ENCODE results near the gene DLX3.

The DLX3 gene

DNA sequence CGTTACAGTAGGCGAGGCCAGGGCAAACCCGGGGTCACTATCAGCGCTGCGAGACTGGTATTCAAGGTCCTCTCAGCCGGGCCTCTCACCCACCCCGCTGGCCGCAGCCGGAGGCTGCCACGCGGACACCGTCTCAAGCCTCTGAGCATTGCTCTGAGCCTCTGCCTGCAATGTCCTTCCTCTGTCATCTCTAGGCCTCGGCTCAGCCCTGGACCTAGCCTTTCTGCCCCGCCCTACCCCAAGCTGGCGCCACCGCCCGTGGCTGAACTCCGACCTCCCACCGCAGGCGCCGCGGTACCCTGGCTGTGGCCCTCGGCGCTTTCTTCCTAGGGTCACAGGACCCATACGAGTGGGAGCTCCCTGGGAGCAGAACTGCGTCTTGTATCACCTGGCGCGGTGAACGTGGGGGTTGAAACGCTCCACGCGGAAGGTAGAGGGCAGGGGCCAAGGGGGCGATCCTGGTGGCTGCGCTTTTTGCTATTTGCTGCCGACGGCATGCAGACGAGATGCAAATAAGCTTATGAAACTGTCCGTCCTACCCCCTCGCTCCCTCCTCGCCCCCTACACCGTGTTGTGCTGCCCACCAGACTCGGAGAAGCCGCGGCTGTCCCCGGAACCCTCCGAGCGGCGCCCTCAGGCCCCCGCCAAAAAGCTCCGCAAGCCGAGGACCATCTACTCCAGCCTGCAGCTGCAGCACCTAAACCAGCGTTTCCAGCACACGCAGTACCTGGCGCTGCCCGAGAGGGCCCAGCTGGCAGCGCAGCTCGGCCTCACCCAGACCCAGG is 22.3 kb downstream of the DLX3 start:
- DNase-seq (ENCODE audit: low read depth), result no peak

DNA sequence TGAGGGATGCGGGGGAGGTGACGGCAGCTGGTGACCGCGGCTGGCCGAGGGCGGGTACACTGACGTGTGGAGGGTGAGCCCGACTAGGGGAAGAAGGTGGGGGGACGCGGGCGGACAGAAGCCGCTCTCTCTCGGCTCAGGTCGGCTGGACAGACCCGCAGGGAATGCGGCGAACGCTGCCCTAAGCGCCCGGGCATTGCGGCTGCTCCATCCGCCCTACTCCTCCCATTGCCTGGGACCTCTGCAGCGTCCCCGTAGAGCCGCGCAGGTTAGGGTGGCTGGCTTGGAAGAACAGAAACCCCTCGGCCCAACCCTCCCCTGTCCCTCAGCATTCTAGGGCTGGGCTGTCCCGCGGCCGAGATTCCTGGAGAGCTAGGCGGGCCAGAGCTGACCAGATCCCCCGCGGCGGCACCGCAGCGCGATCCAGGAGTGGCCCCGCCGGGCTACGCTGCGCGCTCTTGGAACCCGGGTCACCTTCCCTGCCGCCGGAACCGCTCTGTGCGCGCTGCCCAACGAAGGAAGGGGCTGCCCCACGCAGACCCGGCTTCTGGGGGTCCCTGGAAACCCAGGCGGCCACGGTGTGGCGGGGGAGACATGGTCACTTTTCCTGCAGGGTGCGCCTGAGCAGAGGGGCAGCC is 23.1 kb downstream of the DLX3 start:
- DNase-seq (ENCODE audit: low read depth), result no peak

DNA sequence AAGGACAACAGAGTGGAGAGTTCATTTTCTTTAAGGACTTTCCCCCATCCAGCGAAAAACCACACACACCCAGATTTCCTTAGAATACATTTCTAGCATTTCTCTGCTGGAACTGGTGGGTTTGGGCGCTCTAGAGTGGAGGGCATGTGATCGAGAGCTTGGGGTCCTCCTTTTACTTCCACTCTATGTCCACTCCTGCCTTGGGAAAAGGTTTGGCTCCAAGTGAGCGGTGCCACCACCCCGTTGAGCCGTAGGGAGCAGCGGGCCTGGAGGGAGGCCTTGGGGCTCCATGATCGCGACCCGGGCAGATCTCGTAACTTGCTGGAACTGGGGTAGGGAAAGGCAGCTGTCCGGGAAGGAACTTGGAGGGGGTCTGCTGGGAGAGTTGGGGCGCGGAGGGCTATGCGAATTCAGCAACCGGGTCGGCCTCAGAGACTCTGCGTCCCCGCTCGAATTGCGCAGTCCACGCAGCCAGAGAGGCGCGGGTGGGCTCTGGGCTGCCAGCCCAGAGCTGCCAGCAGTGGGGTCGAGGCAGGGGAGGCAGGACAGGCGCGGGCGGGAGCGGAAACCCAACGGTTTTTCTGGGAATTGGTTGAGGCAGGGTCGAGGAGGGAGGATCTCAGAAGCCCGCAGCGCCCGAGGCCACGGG is 23.7 kb downstream of the DLX3 start:
- DNase-seq (ENCODE audit: low read depth), result no peak

DNA sequence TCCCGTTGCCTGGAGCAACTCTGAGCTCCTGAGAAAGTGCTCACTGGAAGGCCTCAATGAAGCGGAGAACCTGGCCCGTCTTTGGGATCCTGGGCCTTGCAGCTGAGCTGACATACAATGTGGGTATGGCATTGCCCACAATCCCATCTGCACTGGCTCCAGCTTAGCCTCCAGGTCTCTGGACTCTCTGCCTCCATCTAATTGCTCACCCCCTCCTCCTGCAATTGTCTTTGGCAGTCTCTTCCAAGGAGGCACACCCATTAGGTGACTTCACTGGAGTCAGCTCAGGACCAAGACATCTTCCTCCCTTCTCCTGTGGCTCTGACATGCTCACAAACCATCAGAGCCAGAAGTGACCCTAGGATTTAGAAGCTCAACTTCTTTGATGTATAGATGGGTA is 24.5 kb downstream of the DLX3 start:
- no peak for DNase-seq (ENCODE audit: low read depth)

DNA sequence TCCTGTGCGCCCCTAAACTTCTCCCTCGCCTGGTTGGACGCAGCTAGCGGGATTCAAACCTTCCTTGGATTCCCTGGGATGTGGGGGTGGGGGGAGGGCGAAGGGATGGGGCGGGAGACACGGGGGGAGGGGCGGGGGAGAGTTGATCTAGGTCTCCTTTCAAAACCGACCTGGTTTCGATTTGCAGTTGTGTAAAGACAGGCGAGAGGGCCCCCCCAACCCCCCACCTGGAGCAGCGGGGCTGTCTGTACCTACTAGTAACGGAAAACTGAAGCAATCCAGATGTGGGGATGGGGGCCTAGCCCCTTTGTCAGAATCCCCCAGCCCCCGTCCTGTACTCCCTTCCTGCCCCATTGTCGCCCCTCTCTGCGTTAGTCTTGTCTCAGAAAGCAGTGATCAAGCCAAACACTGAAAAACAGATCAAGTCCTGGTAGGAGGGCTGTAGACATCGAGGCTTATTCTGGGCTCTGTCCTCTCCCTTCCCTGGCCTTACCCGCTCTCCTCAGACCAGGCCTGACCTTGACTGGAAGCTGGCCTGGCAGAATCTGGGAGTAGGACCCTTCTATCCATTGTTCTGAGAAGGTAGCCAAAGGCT is 25.1 kb downstream of the DLX3 start:
- DNase-seq (ENCODE audit: low read depth), result no peak

DNA sequence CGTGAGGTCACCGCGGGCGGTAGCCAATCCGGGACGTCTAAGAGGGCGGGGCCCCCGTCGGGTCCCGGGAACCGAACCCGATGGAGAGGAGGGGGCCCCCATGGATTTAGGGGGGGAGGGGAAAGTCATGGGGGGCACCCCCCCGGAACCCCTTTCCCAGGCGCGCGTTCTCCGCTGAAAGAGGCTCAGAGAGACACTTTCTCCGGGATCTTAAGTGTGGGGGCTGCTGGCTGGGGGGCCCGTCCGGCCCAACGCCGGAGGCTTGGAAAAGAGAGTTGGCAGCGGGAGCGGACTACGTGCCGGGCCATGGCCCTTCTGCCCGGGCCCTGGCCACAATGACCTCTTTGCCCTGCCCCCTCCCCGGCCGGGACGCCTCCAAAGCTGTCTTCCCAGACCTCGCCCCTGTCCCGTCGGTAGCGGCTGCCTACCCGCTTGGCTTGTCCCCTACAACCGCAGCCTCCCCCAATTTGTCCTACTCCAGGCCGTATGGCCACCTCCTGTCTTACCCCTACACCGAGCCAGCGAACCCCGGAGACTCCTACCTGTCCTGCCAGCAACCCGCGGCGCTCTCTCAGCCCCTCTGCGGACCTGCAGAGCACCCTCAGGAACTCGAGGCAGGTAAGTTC is 25.8 kb downstream of the DLX3 start, which contains the start of gene DLX4:
Gene DLX4 (plus strand): TSS at position 57 of the 626 bp plus-strand sequence. CDS start 279 bp downstream, at position 336.
- no peak for DNase-seq (ENCODE audit: low read depth)

DNA sequence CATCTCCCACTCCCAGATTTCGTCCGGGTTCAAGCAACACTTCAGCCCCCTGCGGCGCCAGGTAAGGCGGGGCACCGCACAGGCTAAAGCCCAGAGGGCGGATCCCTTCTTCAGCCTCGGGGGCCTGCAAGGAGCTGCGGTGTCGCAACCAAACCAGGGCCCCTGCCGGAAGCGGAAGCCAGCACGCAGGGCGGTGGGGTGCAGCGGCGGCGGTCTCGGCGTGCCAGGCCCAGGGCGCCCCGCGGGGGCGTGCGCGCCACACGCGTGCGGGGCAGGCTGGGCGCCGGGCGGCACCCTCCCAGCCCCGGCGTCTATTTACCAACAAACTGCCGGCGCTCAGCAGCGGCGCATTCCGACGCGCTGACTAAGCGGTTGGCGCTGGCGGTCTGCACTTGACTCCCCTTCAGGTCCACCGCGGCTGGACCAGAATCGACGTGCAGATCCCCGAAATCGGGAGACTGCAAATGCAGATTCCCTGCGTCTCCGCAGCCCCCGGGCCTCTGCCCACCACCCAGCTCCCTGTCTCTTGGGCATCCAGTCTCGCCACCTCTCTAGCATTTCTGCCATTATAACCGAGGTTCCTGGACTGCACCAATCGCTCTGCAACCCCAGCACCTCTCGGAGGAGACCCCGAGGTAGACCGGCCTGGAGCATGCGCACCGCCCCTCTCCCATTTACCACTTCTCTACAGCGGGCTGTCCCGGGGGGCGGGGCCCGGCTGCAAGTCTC is 26.5 kb downstream of the DLX3 start:
- DNase-seq (ENCODE audit: low read depth), result peak; percentile 58

DNA sequence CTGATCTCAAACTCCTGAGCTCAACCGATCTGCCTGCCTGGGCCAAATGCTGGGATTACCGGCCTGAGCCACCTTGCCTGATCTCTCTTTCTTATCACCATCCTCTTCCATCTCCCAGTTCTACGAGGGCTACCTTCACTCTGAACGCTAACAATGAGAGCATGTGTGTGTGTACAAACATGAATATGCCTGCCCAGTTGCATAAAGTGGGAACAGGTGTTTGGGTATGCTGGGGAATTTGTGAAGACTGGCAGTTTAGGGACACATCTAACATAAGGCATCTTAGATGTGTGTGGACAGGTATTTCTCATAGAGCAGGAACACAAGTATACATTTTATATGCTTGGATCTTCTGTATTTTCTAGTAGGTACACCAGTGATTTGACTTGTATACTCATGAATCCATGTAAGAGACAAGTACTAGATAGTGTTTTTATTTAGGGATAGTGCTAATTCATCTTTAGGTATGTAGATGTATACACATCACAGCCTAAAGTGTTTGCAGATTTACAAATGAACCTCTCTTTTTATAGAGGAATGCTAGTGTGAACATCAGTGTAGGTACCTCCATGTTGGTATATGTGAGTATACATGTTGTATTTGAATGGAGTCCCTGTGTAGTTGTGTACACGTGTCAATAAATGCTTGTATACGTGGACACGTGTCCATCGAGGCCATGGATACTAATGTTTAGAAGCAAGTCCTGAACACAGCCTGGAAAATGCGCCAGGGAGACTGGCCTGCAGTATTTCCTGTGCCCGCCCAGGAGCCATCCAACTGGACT is 27.2 kb downstream of the DLX3 start:
- no peak for DNase-seq (ENCODE audit: low read depth)

DNA sequence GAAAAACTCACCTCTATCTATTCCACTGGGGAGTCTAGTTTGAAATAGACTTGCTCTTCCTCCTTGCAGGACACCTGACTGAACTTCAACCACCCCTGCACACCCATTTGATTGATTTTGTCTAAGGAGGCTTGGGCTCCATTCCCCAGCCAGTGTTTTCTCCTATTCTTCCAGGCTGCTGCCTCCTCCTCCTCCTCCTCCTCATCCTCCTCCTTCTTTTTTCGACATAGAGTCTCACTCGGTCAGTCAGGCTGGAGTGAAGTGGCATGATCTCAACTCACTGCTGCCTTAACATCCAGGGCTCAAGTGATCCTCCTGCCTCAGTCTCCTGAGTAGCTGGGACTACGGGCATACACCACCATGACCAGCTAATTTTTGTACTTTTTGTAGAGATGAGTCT is 27.8 kb downstream of the DLX3 start:
- DNase-seq (ENCODE audit: low read depth), result no peak

DNA sequence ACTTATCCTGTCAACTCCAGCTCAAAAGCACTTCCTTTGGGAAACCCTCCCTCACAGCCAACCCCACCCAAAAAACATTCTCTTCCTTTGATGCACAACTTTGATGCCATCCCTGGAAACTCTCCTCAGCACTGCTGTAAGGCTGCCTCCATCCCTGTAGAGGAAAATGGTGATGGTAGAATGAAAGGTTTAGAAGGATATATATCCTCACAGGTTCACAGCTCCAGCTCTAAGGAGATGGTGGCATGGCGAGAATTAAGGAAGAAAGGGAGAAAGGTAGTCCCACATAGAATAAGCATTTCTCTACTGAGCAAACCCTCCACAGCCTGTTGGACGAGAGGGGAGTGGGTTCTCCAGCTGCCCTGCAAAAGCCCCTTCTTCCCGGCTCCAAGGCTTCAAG is 28.3 kb downstream of the DLX3 start:
- DNase-seq (ENCODE audit: low read depth), result no peak

DNA sequence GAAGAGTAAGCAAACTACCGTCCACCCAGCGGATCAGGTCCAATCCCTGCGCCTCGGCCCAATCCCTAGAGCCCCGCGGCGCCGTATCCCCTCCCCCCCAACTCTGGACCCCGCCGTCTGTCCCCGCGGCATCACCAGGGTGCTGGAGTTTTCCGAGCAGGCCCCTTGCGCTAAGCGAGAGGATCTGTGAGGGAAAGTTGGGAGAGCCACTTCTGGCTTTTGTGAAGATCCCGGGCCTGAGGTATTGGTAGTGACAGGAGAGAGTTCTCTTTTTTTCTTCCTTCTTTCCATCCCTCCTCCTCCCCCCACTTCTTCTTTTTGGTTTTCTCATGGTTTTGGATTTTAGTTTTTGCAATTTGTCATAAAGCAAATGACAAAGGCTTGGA is 29.5 kb downstream of the DLX3 start:
- DNase-seq (ENCODE audit: low read depth), result no peak

DNA sequence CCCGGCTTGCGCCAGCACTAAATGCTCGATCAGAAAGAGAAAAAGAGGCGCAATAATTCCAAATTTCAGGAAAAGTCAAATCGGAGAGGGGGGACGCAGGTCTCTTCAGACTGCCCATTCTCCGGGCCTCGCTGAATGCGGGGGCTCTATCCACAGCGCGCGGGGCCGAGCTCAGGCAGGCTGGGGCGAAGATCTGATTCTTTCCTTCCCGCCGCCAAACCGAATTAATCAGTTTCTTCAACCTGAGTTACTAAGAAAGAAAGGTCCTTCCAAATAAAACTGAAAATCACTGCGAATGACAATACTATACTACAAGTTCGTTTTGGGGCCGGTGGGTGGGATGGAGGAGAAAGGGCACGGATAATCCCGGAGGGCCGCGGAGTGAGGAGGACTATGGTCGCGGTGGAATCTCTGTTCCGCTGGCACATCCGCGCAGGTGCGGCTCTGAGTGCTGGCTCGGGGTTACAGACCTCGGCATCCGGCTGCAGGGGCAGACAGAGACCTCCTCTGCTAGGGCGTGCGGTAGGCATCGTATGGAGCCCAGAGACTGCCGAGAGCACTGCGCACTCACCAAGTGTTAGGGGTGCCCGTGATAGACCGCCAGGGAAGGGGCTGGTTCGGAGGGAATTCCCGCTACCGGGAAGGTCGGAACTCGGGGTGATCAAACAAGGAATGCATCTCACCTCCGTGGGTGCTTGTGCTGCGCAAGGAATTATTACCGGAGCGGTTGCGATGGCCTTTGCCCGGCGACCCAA is 30.1 kb downstream of the DLX3 start:
- DNase-seq (ENCODE audit: low read depth), result no peak

DNA sequence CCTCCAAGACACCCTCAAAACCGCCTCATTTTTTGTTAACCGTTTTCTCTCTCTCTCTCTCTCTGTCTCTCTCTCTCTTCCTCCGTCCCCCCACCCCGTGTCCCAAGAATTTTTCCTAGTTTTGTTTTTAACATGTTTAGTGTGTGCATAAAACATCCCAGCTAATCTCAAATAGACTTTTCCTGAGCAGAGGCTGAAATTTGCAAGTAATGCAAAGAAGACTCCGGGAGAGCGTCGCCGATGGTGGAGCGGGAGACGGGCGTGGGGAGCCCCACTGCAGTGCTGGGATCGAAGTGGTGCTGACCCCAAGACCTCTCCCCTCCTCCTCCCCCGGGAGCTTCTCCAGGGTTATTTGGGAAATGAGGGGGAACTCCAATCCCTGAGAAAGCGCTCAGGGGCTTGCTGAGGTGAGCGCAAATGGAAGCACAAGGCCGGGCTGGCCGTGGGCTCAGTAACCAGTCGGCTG is 30.7 kb downstream of the DLX3 start:
- DNase-seq (ENCODE audit: low read depth), result no peak

DNA sequence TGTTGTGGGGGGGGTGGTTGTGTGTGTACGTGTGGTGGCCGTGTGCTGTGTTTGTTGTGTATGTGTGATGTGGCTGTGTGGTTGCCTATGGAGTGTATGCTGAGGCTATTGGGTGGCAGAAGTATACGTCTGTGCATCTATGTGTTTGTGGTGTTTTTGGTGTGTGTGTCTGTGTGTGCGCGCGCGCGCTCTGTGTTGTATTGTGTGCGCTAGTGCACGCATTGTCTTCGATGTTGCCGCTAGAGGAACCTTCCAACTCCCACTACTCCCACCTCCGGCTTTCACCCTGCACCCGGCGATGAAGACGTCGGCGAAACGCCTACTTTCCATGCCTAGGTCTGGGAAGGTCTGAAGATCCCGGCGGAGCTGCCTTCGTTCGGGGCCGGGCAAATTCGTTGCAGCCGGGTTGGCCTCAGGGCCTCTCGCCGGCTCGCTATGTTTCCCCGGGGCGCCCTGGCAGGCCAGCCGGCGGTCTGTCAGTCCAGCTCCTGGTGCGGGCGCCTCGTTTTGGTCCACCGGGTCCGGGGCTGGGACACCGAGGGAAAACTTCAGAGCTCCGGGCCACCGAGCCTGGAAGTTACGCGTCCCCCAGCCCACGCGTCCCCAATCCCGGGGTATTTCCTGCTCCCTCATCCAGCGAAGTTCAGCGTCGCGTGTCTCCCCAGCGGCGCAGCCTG is 31.3 kb downstream of the DLX3 start:
- DNase-seq (ENCODE audit: low read depth), result no peak

DNA sequence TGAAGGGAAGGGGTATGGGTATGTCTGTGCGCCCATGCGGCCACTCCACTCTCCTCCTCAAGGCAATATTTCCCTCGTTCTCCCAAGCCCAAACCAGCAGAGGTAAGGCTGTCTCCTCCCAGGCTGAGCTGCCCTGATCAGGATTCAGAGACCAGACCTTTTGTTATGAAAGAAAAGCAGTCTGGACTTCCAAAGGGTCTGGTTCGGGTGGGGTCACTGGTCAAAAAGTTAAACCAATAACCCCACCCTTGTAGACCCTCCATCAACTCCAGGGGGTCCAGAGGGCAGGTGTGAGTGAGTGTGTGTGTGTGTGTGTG is 31.8 kb downstream of the DLX3 start:
- DNase-seq (ENCODE audit: low read depth), result no peak

DNA sequence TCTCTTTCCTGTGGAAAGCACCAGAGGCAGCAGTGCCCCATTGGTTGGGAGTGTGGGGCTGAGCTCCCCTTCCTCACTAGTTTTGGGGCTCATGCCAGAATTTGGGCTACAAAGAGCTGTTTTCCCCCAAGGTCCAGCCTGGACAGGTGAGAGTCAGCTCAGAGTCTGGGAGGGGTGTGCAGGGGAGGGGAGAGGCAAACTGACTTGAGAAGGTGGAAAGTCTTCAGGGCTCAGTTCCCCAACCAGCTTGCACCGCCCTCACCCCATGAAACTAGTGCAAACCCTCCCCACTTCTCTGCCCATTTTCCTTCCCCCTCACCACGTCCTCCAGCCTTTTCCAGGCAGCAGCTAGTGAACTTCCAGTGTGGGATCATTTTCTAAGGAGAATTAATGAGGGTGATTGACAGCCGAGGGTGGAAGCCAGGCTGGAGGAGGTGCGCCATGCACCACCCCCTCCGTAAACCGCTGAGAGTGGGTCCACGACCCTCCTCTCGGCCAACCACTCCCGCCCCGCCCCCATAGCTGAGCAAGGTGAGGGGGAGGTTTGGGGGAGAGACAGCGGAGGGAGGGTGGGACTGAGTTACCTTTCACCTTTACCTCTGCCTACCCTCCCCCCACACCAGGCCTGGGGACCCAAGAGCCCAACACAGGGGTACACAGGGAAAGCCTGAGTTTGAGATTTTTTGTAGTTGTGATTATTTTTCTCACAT is 32.3 kb downstream of the DLX3 start:
- DNase-seq (ENCODE audit: low read depth), result no peak

DNA sequence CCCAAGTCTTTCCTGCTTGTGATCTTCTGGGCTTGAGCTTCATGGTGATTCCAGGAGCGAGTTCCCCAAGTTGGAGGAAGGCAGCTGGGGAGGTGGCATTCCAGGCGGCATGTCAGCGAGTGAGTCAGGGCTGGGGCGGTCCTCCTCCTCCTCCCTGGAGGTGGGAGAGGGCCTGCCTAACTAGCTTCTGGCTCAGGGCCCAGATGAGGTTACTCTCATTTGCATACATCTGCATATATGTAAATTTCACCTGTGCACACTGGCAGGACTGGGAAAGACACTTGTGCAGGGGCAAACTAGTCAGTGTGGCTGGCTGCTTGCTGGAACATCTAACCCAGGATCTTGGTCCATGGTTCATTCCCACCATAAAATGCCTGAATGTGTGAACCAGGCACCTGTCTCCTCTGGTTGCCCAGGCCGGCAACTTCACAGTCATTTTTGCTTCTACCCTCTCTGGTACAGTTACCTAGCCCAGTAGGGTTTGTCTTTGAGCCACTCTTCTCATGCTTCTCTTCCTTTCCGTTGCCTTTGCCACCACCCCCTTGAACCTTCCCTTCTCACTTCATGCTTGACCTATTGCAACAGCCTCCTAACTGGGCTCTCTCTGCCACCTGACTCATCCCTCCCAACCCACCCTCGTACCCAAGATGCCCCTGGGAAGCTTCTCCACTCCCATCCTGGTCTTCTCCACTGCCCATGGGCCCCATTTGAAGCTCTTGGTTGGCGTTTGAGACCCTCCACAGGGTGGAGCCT is 35.7 kb downstream of the DLX3 start:
- DNase-seq (ENCODE audit: low read depth), result no peak

DNA sequence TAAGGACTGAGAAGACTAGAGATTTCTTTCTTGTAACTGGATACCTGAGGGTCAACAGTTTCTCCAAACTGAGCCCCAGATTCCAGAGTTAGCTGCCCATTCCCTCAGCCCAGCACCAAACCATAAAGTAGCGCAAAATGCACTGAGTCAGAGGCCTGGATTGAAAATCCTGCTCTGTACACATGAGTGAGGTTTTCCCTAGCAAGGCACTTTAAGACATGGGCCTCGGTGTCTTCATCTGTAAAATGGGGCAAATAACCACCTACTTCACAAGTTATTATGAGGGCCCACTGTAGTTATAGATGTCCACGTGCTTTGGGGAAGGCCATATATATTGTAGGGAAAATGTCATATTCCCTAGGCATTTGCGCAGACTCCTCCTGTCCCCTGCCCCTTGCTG is 36.3 kb downstream of the DLX3 start:
- DNase-seq (ENCODE audit: low read depth), result no peak
